Measurements from ENCODE around the gene A2ML1.
"Not testable (repeated sequence)": the region's sequence is repeated elsewhere in the genome, so short reads cannot be mapped to it uniquely, and the experiment has no call there.

Gene A2ML1

GRCh38 chr12:8913702-8914032 lies 91.2 kb downstream of the A2ML1 start:
- ATAC-seq (ENCODE audit: low read depth) (no peak), DNase-seq (ENCODE audit: low spot score in 2 of 2) (no peak)
- peaks cover 11% of the 10 kb centered on the region for H3K4me1 Mint-ChIP-seq
- H3K27me3 Mint-ChIP-seq: no peaks in the 10 kb centered on the region
- H3K27ac Mint-ChIP-seq: peak overlapping the region; percentile 86
- H3K9me3 Mint-ChIP-seq: no peaks in the 10 kb centered on the region
- H3K4me3 Mint-ChIP-seq: peak overlapping the region; percentile 90
- H3K36me3 Mint-ChIP-seq: peaks cover 4% of the 10 kb centered on the region

GRCh38 chr12:8914033-8914715 lies 91.8 kb downstream of the A2ML1 start, which contains the start of gene PHC1:
Gene PHC1 (plus strand): TSS chr12:8914509. CDS start chr12:8917678, 3,169 bp downstream.
- not testable (repeated sequence) for H3K36me3 Mint-ChIP-seq, H3K27me3 Mint-ChIP-seq, H3K9me3 Mint-ChIP-seq
- peak; percentile 71 for ATAC-seq (ENCODE audit: low read depth)
- H3K4me3 Mint-ChIP-seq: peak within 1 kb of the TSS; percentile 90
- peaks cover 11% of the 10 kb centered on the region for H3K4me1 Mint-ChIP-seq
- peak within 1 kb of the TSS; percentile 86 for H3K27ac Mint-ChIP-seq
- DNase-seq (ENCODE audit: low spot score in 2 of 2): peak; percentile 47 to 58

- ATAC-seq (ENCODE audit: low read depth) (peak; percentile 76), DNase-seq (ENCODE audit: low spot score in 2 of 2) (peak; percentile 35 to 53)
- Mint-ChIP-seq H3K27ac (no peak overlapping the region), H3K4me3 (no peak overlapping the region), H3K27me3 (no peaks in the 10 kb centered on the region), H3K36me3 (peaks cover 7% of the 10 kb centered on the region), H3K9me3 (no peaks in the 10 kb centered on the region), H3K4me1 (peaks cover 11% of the 10 kb centered on the region)
These were observed 92.5 kb downstream of the A2ML1 start for GRCh38 chr12:8914716-8915526.

DNA sequence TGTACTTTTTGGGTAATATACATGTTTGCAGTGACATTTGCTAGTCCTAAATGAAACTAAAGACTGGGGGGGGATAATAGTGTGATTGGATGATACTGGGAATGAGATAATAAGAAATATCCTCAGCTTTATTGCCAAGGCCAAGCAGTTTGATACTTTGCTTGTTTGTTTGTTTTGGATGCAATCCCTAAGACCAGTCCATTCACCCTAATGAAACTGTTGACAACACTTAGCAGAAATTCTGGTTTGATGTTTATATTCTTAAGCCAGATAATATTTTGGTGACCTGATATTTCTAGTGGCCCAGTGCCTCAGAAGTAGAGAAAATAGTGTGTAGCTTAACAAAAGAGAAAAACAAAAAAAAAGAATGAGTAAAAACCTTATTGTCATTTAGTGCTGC lies 93.7 kb downstream of the A2ML1 start:
- Mint-ChIP-seq H3K4me3 (no peak overlapping the region), H3K27ac (no peak overlapping the region), H3K27me3 (no peaks in the 10 kb centered on the region), H3K4me1 (peaks cover 11% of the 10 kb centered on the region), H3K9me3 (no peaks in the 10 kb centered on the region), H3K36me3 (peaks cover 11% of the 10 kb centered on the region)
- ATAC-seq (ENCODE audit: low read depth): no peak
- no peak for DNase-seq (ENCODE audit: low spot score in 2 of 2)

- no peak overlapping the region for H3K27ac Mint-ChIP-seq
- H3K36me3 Mint-ChIP-seq: peaks cover 15% of the 10 kb centered on the region
- H3K4me1 Mint-ChIP-seq: peaks cover 5% of the 10 kb centered on the region
- no peak overlapping the region for H3K4me3 Mint-ChIP-seq
- no peak for ATAC-seq (ENCODE audit: low read depth)
- DNase-seq (ENCODE audit: low spot score in 2 of 2): no peak
- no peaks in the 10 kb centered on the region for H3K27me3 Mint-ChIP-seq
- H3K9me3 Mint-ChIP-seq: no peaks in the 10 kb centered on the region
These were observed 94.6 kb downstream of the A2ML1 start for GRCh38 chr12:8917031-8917430.

DNA sequence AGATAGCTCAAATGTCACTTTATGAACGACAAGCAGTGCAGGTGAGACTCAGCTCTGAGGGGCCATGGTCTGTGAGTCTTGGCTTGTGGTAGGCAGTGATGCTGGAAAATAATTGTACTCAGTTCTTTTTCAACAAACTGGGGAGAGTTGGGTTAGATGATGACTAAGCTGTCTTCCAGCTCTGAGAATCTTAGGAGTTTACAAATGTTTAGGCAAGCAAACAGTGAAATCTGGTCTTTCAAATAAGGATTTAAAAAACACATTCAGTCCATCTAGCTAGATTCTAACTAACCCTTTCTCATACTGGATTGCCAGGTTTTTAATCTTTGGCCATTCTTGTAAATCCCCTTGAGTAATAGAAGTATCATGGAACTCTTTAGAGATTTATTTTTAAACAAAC lies 95.3 kb downstream of the A2ML1 start:
- Mint-ChIP-seq H3K36me3 (peaks cover 20% of the 10 kb centered on the region), H3K9me3 (no peaks in the 10 kb centered on the region), H3K27me3 (no peaks in the 10 kb centered on the region), H3K27ac (no peak overlapping the region), H3K4me3 (no peak overlapping the region), H3K4me1 (peaks cover 5% of the 10 kb centered on the region)
- ATAC-seq (ENCODE audit: low read depth) (no peak), DNase-seq (ENCODE audit: low spot score in 2 of 2) (no peak)

GRCh38 chr12:8919643-8920042 lies 97.2 kb downstream of the A2ML1 start:
- not testable (repeated sequence) for DNase-seq (ENCODE audit: low spot score in 2 of 2); H3K9me3 Mint-ChIP-seq; H3K4me3 Mint-ChIP-seq; H3K4me1 Mint-ChIP-seq; H3K27me3 Mint-ChIP-seq; H3K27ac Mint-ChIP-seq; ATAC-seq (ENCODE audit: low read depth)
- H3K36me3 Mint-ChIP-seq: peaks cover 27% of the 10 kb centered on the region

DNA sequence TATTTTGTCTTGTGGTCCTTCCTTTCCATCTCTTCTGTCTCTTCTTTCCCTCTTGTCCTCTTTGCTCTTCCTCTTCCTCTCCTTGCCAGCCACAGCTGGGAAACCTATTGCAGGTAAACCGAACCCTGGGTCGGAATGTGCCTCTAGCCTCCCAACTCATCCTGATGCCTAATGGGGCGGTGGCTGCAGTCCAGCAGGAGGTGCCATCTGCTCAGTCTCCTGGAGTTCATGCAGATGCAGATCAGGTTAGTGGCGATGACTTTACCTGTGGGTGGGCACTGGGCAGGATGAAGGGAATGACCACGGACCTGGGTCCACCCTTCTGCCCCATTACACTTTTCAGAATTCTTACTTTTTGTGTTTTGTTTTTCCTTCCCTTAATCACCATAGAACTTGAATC lies 100.1 kb downstream of the A2ML1 start:
- no peaks in the 10 kb centered on the region for H3K27me3 Mint-ChIP-seq
- no peaks in the 10 kb centered on the region for H3K9me3 Mint-ChIP-seq
- DNase-seq (ENCODE audit: low spot score in 2 of 2): no peak
- H3K4me1 Mint-ChIP-seq: no peaks in the 10 kb centered on the region
- peaks cover 27% of the 10 kb centered on the region for H3K36me3 Mint-ChIP-seq
- H3K27ac Mint-ChIP-seq: no peak overlapping the region
- H3K4me3 Mint-ChIP-seq: no peak overlapping the region
- no peak for ATAC-seq (ENCODE audit: low read depth)
